Endothelial cell of umbilical vein (primary cell): ENCODE data around the gene CH25H. TPM values are rescaled to one million over a fixed set of nuclear protein-coding genes. Genes with fewer than 3 reads are reported as not detected.

Experiments used
- BruUV-seq: library from RNA; stranded (reverse); fragments of 400-500 nt; replicated peaks from 2 replicates; lab custom pipeline; 2021; lab: Mats Ljungman, UMichigan
- CTCF ChIA-PET: fragments of 300-600, 350-600 bp; sonication (Branson Sonifier 250); formaldehyde crosslinking; loops from one replicate; lab custom pipeline; 2021; ENCODE audit warnings: antibody characterized with exemption, inconsistent platforms; lab: Charles Lee
- POLR2A ChIA-PET: fragments of 300-600, 350-600 bp; sonication (Branson Sonifier 250); formaldehyde crosslinking; loops from one replicate; lab custom pipeline; 2021; ENCODE audit warnings: antibody characterized with exemption, inconsistent platforms; lab: Charles Lee
- DNase-seq: peaks from one replicate; pipeline ENCODE4 v3.0.0-alpha.2; 2011; ENCODE audit warnings: low read depth, low spot score
- FAIRE-seq: peaks from 2 replicates; lab custom pipeline; 2011; peaks lifted over from hg19 to GRCh38; lab: Jason Lieb, UNC
- H2AFZ ChIP-seq: 2 replicates; pipeline ENCODE4 v1.6.0; 2012; ENCODE audit warnings: low read depth, low read length, control low read depth, inconsistent platforms
- H3K27ac ChIP-seq: 2 replicates; pipeline ENCODE4 v1.5.1; 2011; ENCODE audit warnings: low read depth, mild to moderate bottlenecking, control low read depth, low read length, moderate library complexity; ENCODE audit not compliant: insufficient read depth
- H3K27me3 ChIP-seq, 2 experiments: 2 replicates each; pipeline versions ENCODE4 v1.6.0 to v1.6.1; 2011; ENCODE audit warnings: low read length in 2 of 2, mixed read lengths in 1 of 2; ENCODE audit not compliant: control insufficient read depth in 2 of 2, insufficient read depth in 2 of 2
- H3K36me3 ChIP-seq, 2 experiments: 2 replicates in 1 of 2; 3 replicates in 1 of 2; pipeline ENCODE4 v1.5.1; 2011; ENCODE audit warnings: low read length in 2 of 2, mild to moderate bottlenecking in 1 of 2, moderate library complexity in 1 of 2; ENCODE audit not compliant: control insufficient read depth in 2 of 2, insufficient read depth in 2 of 2; ENCODE audit errors: extremely low read depth in 1 of 2
- H3K4me1 ChIP-seq: 3 replicates; pipeline ENCODE4 v1.5.1; 2011; ENCODE audit warnings: mild to moderate bottlenecking, low read length; ENCODE audit not compliant: control insufficient read depth, insufficient read depth; ENCODE audit errors: extremely low read depth
- H3K4me2 ChIP-seq: 2 replicates; pipeline ENCODE4 v1.6.1; 2011; ENCODE audit warnings: low read length, control low read depth, mixed read lengths; ENCODE audit not compliant: insufficient read depth
- H3K4me3 ChIP-seq, 3 experiments: fragments of 200-600 bp in 1 of 3; sonication (generic), shearing (Covaris generic) in 1 of 3; replicated peaks in 1 of 3; 2 replicates each; pipeline ENCODE4 v1.5.1; 2011 to 2016; ENCODE audit warnings: control low read depth in 3 of 3, low read length in 3 of 3, mild to moderate bottlenecking in 2 of 3, inconsistent platforms in 1 of 3, low read depth in 1 of 3, moderate library complexity in 1 of 3; ENCODE audit not compliant: insufficient read depth in 1 of 3
- H3K79me2 ChIP-seq: 2 replicates; pipeline ENCODE4 v1.6.0; 2012; ENCODE audit warnings: low read length, inconsistent platforms; ENCODE audit not compliant: control insufficient read depth, insufficient read depth
- H3K9ac ChIP-seq: replicated peaks from 2 replicates; pipeline ENCODE3; 2011; ENCODE audit warnings: low read length, control low read depth; ENCODE audit not compliant: insufficient read depth; ENCODE audit errors: extremely low read depth
- H3K9me1 ChIP-seq: replicated peaks from 3 replicates; pipeline ENCODE4 v1.6.0; 2011; ENCODE audit warnings: mild to moderate bottlenecking, low read length; ENCODE audit not compliant: control insufficient read depth, insufficient read depth; ENCODE audit errors: extremely low read depth
- H3K9me3 ChIP-seq: replicated peaks from 2 replicates; pipeline ENCODE4 v1.5.1; 2012; ENCODE audit warnings: low read length, inconsistent platforms; ENCODE audit not compliant: control insufficient read depth, insufficient read depth
- H4K20me1 ChIP-seq: replicated peaks from 2 replicates; pipeline ENCODE3; 2011; ENCODE audit warnings: mild to moderate bottlenecking, low read length; ENCODE audit not compliant: control insufficient read depth, insufficient read depth; ENCODE audit errors: extremely low read depth
- CTCF ChIP-seq, 2 donors: IDR thresholded peaks; 1 replicate in 1 of 2; 2 replicates in 1 of 2; pipeline ENCODE4 v1.5.1; 2011; ENCODE audit warnings: low read length in 2 of 2, mild to moderate bottlenecking in 2 of 2, moderate library complexity in 2 of 2, control low read depth in 1 of 2, inconsistent platforms in 1 of 2, low read depth in 1 of 2; ENCODE audit not compliant: insufficient read depth in 1 of 2; ENCODE audit errors: extremely low read depth in 1 of 2
- EZH2 ChIP-seq: IDR thresholded peaks from 2 replicates; pipeline ENCODE4 v1.6.1; 2012; ENCODE audit warnings: borderline replicate concordance, low read depth, mild to moderate bottlenecking, moderate library complexity, low read length, inconsistent platforms; ENCODE audit not compliant: severe bottlenecking
- FOS ChIP-seq: IDR thresholded peaks from 2 replicates; pipeline ENCODE4 v1.6.1; 2011; ENCODE audit warnings: mild to moderate bottlenecking, low read length, moderate library complexity, borderline replicate concordance; ENCODE audit not compliant: insufficient read depth
- GATA2 ChIP-seq: IDR thresholded peaks from 2 replicates; pipeline ENCODE4 v1.7.0; 2011; ENCODE audit warnings: low read depth, mild to moderate bottlenecking, moderate library complexity, mixed read lengths, low read length; ENCODE audit not compliant: insufficient read length, insufficient read depth
- JUN ChIP-seq: IDR thresholded peaks from 2 replicates; pipeline ENCODE4 v1.6.1; 2011; ENCODE audit warnings: borderline replicate concordance, low read depth; ENCODE audit not compliant: insufficient read length, insufficient read depth
- MAX ChIP-seq: IDR thresholded peaks from 2 replicates; pipeline ENCODE4 v1.6.1; 2011; ENCODE audit not compliant: insufficient read depth, insufficient read length
- MYC ChIP-seq: IDR thresholded peaks from one replicate; pipeline ENCODE4 v1.6.1; 2011; ENCODE audit warnings: mild to moderate bottlenecking, low read depth, low read length
- POLR2A ChIP-seq: IDR thresholded peaks from 2 replicates; pipeline ENCODE4 v1.6.1; 2012; ENCODE audit warnings: low read depth, mild to moderate bottlenecking, control low read depth, low read length
- POLR2AphosphoS5 ChIP-seq: IDR thresholded peaks from 2 replicates; pipeline ENCODE4 v1.6.1; 2012; ENCODE audit warnings: low read depth, mild to moderate bottlenecking, control low read depth, low read length, moderate library complexity; ENCODE audit not compliant: insufficient read depth
- dilution Hi-C: fragments of 300-500 bp; cut with MboI; formaldehyde crosslinking; loops from one replicate; pipeline ENCODE4 v1.15.0; 2019; ENCODE audit warnings: low sequenced_read_pairs; ENCODE audit not compliant: extremely low pct_ligation_motif_present
- intact Hi-C: fragments of 100-400 bp; cut with micrococcal nuclease; formaldehyde crosslinking; loops from one replicate; pipeline ENCODE4 v1.10.0; 2022
- polyA plus RNA-seq, 4 experiments: library from polyadenylated mRNA; depleted of rRNA in 3 of 4; stranded (reverse) in 3 of 4; unstranded in 1 of 4; fragments of >200 nt; gene quantifications; 2 replicates each; pipeline versions ENCODE4 v1.2.1 to v1.2.3, GENCODE V29; 2011 to 2012; ENCODE audit warnings: missing spikeins in 1 of 4
- total RNA-seq: library from RNA; stranded (reverse); gene quantifications from 2 replicates; pipeline ENCODE4 v1.2.3, GENCODE V29; 2021

CH25H gene
- total and polyA plus RNA-seq, 2 donors (not counting 3 experiments of a cell fraction or from before 2014, with no cell fraction given): 0.30 TPM; not detected in 1

- FAIRE-seq (no peak), DNase-seq (no peak)
- Histone ChIP-seq H3K27me3 (no peaks in the 10 kb centered on the region), H3K9ac (no peak overlapping the region), H3K36me3 (no peaks in the 10 kb centered on the region), H3K79me2 (no peaks in the 10 kb centered on the region), H3K4me1 (no peaks in the 10 kb centered on the region), H3K4me2 (no peak overlapping the region), H3K27ac (no peak overlapping the region), H2AFZ (no peak overlapping the region), H3K9me1 (no peaks in the 10 kb centered on the region), H3K9me3 (no peaks in the 10 kb centered on the region), H3K4me3 (no peak overlapping the region), H4K20me1 (no peaks in the 10 kb centered on the region)
- intact Hi-C loops (no loop called here), dilution Hi-C loops (no loop called here)
- POLR2A ChIA-PET: no interaction called here
- TF ChIP-seq EZH2: no peak
- TF ChIP-seq GATA2: no peak
- TF ChIP-seq POLR2A: no peak
- no peak for TF ChIP-seq MAX
- TF ChIP-seq MYC: no peak
- no peak for TF ChIP-seq FOS
- TF ChIP-seq CTCF (IDR thresholded peaks at IDR 0.05; ENCODE audit: extremely low read depth in 1 of 2, insufficient read depth in 1 of 2, low read depth in 1 of 2, low read length in 2 of 2): no peak
- no peak for TF ChIP-seq POLR2AphosphoS5
- TF ChIP-seq JUN: no peak
- BruUV-seq: no TSS peak
- CTCF ChIA-PET: interaction anchor here (1.0 kb wide), 1 partner anchor 11 kb away, joined by 3 read pairs; no protein-coding TSS in a partner anchor
Measured at GRCh38 chr10:89163265-89163995, 43.7 kb downstream of the CH25H start.
